Activated CD4-positive, alpha-beta T cell treated with anti-CD3 and anti-CD28 coated beads, Interleukin-2, Interleukin-6, amounts not matched to agents 100 ng/mL and 50 ng/mL, durations not matched to agents 16 hours and 8 hours (primary cell): ENCODE measurements around the gene IL21R.
A peak's percentile ranks its signal among the peaks of the same experiment; 100 is the strongest.

Experiments used
- DNase-seq: peaks from one replicate; pipeline ENCODE4 v3.0.0-alpha.2; 2020

The IL21R gene

GRCh38 chr16:27401768-27402568 is at the start of gene IL21R:
Gene IL21R (plus strand): TSS chr16:27402174. CDS start chr16:27430072, 27,898 bp downstream.
- DNase-seq: peak; percentile 88

- DNase-seq: no peak
Measured at GRCh38 chr16:27353853-27354252, 48.1 kb upstream of the IL21R start.

- peak; percentile 53 for DNase-seq
Measured at GRCh38 chr16:27355610-27356009, 46.4 kb upstream of the IL21R start.

- DNase-seq: no peak
Measured at GRCh38 chr16:27356794-27357193, 45.2 kb upstream of the IL21R start.

GRCh38 chr16:27359051-27359450 is 42.9 kb upstream of the IL21R start:
- no peak for DNase-seq

GRCh38 chr16:27359615-27360014 is 42.4 kb upstream of the IL21R start:
- DNase-seq: no peak

GRCh38 chr16:27361987-27362386 is 40.0 kb upstream of the IL21R start:
- no peak for DNase-seq

- DNase-seq: no peak
Measured at GRCh38 chr16:27362570-27363245, 39.3 kb upstream of the IL21R start.

GRCh38 chr16:27363246-27363632 is 38.7 kb upstream of the IL21R start:
- no peak for DNase-seq

GRCh38 chr16:27363797-27364196 is 38.2 kb upstream of the IL21R start:
- no peak for DNase-seq

GRCh38 chr16:27364493-27365141 is 37.4 kb upstream of the IL21R start:
- DNase-seq: no peak

GRCh38 chr16:27365142-27366089 is 36.6 kb upstream of the IL21R start:
- DNase-seq: no peak

- DNase-seq: peak; percentile 21
Measured at GRCh38 chr16:27366687-27367460, 35.1 kb upstream of the IL21R start.

- DNase-seq: peak; percentile 88
Measured at GRCh38 chr16:27367461-27368357, 34.3 kb upstream of the IL21R start.

- no peak for DNase-seq
Measured at GRCh38 chr16:27368358-27368722, 33.6 kb upstream of the IL21R start.

GRCh38 chr16:27369806-27370205 is 32.2 kb upstream of the IL21R start:
- no peak for DNase-seq

GRCh38 chr16:27370318-27370717 is 31.7 kb upstream of the IL21R start:
- no peak for DNase-seq

GRCh38 chr16:27373312-27373711 is 28.7 kb upstream of the IL21R start:
- DNase-seq: no peak

- DNase-seq: peak; percentile 61
Measured at GRCh38 chr16:27374221-27374803, 27.7 kb upstream of the IL21R start.

GRCh38 chr16:27374804-27375425 is 27.1 kb upstream of the IL21R start:
- peak; percentile 61 for DNase-seq
